ENCODE measurements around the gene RBM33.

- TF ChIP-seq, protein P1, sequence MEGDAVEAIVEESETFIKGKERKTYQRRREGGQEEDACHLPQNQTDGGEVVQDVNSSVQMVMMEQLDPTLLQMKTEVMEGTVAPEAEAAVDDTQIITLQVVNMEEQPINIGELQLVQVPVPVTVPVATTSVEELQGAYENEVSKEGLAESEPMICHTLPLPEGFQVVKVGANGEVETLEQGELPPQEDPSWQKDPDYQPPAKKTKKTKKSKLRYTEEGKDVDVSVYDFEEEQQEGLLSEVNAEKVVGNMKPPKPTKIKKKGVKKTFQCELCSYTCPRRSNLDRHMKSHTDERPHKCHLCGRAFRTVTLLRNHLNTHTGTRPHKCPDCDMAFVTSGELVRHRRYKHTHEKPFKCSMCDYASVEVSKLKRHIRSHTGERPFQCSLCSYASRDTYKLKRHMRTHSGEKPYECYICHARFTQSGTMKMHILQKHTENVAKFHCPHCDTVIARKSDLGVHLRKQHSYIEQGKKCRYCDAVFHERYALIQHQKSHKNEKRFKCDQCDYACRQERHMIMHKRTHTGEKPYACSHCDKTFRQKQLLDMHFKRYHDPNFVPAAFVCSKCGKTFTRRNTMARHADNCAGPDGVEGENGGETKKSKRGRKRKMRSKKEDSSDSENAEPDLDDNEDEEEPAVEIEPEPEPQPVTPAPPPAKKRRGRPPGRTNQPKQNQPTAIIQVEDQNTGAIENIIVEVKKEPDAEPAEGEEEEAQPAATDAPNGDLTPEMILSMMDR (conservative IDR thresholded peaks at IDR 0.05; ENCODE audit: low read depth, low read length), result no peak
- TF ChIP-seq SMC3 (IDR thresholded peaks at IDR 0.05; ENCODE audit: low read depth, low read length) (no peak), POLR2A (IDR thresholded peaks at IDR 0.05; ENCODE audit: low read depth, low read length) (no peak), MAFK (IDR thresholded peaks at IDR 0.05; ENCODE audit: low read depth, low read length) (no peak), RAD21 (IDR thresholded peaks at IDR 0.05; ENCODE audit: low read length) (no peak)
Observed at GRCh38 chr7:155763691-155764437, 119.4 kb downstream of the RBM33 start.
